PC-9 (cell line): ENCODE measurements around the gene SPRR2D.

Experiments used
- EZH2 ChIP-seq: fragments of 200-600 bp; sonication (generic); IDR thresholded peaks from 2 replicates; pipeline ENCODE4 v1.8.0; 2017; ENCODE audit warnings: antibody characterized with exemption, low read depth
- TF ChIP-seq, protein P1 (sequence below): fragments of 200-600 bp; sonication (generic); conservative IDR thresholded peaks from 2 replicates; pipeline ENCODE4 v1.6.1; 2017; ENCODE audit warnings: mixed run types, antibody characterized with exemption, mild to moderate bottlenecking, moderate library complexity

DNA sequence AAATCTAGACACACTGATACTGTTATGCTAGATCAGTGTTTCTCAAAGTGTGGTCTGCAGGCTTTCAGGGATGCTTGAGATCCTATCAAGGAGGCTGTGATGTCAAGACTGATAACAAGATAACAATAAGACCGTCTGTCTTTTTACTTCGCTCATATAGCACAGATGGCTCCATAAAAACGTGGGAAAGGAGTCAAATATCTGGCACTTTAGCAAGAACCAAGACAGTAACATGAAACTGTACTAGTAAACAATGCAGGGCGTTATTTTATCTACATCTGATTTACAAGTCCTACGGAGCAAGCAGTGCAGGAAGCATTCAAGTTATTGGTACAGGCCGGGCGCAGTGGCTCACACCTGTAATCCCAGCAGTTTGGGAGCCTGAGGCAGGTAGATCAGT, 43.0 kb downstream of the SPRR2D start:
- TF ChIP-seq, protein P1, sequence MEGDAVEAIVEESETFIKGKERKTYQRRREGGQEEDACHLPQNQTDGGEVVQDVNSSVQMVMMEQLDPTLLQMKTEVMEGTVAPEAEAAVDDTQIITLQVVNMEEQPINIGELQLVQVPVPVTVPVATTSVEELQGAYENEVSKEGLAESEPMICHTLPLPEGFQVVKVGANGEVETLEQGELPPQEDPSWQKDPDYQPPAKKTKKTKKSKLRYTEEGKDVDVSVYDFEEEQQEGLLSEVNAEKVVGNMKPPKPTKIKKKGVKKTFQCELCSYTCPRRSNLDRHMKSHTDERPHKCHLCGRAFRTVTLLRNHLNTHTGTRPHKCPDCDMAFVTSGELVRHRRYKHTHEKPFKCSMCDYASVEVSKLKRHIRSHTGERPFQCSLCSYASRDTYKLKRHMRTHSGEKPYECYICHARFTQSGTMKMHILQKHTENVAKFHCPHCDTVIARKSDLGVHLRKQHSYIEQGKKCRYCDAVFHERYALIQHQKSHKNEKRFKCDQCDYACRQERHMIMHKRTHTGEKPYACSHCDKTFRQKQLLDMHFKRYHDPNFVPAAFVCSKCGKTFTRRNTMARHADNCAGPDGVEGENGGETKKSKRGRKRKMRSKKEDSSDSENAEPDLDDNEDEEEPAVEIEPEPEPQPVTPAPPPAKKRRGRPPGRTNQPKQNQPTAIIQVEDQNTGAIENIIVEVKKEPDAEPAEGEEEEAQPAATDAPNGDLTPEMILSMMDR = no peak
- no peak for TF ChIP-seq EZH2
